ENCODE results near the gene PAQR4. TPM values are rescaled to one million over a fixed set of nuclear protein-coding genes. Genes with fewer than 3 reads are reported as not detected.

PAQR4 gene
- total and polyA plus RNA-seq, 2 of the 13 experiments (the other 11 are each of a cell fraction or from before 2014, with no cell fraction given): 15.9 to 24.8 TPM

GRCh38 chr16:2968738-2969544, at the start of gene PAQR4 (continued):
- TF ChIP-seq ZBTB4 (CRISPR knock-in tag; IDR thresholded peaks at IDR 0.05; ENCODE audit: borderline replicate concordance) (peak; percentile 98), ZNF256 (CRISPR knock-in tag; conservative IDR thresholded peaks at IDR 0.05) (peak; percentile 98; the same call in 1 of the 2 replicates), SCMH1 (CRISPR knock-in tag; IDR thresholded peaks at IDR 0.05; ENCODE audit: borderline replicate concordance) (no peak), ZNF607 (CRISPR knock-in tag; IDR thresholded peaks at IDR 0.05; ENCODE audit: borderline replicate concordance) (peak; percentile 99), DNMT1 (CRISPR knock-in tag; IDR thresholded peaks at IDR 0.05) (no peak), ZNF17 (CRISPR knock-in tag; IDR thresholded peaks at IDR 0.05) (no peak), LCORL (IDR thresholded peaks at IDR 0.05) (no peak), LCORL (CRISPR knock-in tag; IDR thresholded peaks at IDR 0.05) (peak; percentile 90), ZNF33A (CRISPR knock-in tag; IDR thresholded peaks at IDR 0.05; ENCODE audit: borderline replicate concordance) (no peak), MLXIP (CRISPR knock-in tag; IDR thresholded peaks at IDR 0.05; ENCODE audit: borderline replicate concordance) (peak; percentile 81; the same call in 1 of the 2 replicates), ZNF207 (IDR thresholded peaks at IDR 0.05; ENCODE audit: borderline replicate concordance) (no peak), NAIF1 (CRISPR knock-in tag; IDR thresholded peaks at IDR 0.05; ENCODE audit: borderline replicate concordance) (peak; percentile 75; the same call in 1 of the 2 replicates), ISX (CRISPR knock-in tag; conservative IDR thresholded peaks at IDR 0.05) (peak; percentile 95; the same call in 1 of the 2 replicates), YEATS4 (CRISPR knock-in tag; IDR thresholded peaks at IDR 0.05; ENCODE audit: borderline replicate concordance) (peak; percentile 92), ETV6 (CRISPR knock-in tag; conservative IDR thresholded peaks at IDR 0.05) (peak; percentile 96), BHLHE40 (IDR thresholded peaks at IDR 0.05; ENCODE audit: low read length) (no peak), ATF2 (CRISPR knock-in tag; IDR thresholded peaks at IDR 0.05) (peak; percentile 87), HIVEP1 (CRISPR knock-in tag; IDR thresholded peaks at IDR 0.05) (peak; percentile 91), TFE3 (CRISPR knock-in tag; IDR thresholded peaks at IDR 0.05) (peak; percentile 89), TBP (CRISPR knock-in tag; IDR thresholded peaks at IDR 0.05) (no peak)
